A673 (cell line): Measurements from ENCODE around the gene NOX4.

Source experiments
- CTCF ChIP-seq: fragments of 300-800, 200-600 bp; sonication (generic); conservative IDR thresholded peaks from 2 replicates; pipeline ENCODE4 v1.5.1; 2017; ENCODE audit warnings: low read depth, mild to moderate bottlenecking, antibody characterized with exemption, low read length, moderate library complexity, mixed read lengths
- EZH2 ChIP-seq: fragments of 200-600 bp; sonication (generic); IDR thresholded peaks from 2 replicates; pipeline ENCODE4 v1.6.1; 2017; ENCODE audit warnings: borderline replicate concordance, low read depth, mild to moderate bottlenecking, mixed read lengths, antibody characterized with exemption, low read length; ENCODE audit not compliant: poor library complexity, severe bottlenecking

GRCh38 chr11:89516496-89516895, 25.3 kb upstream of the NOX4 start:
- TF ChIP-seq CTCF (no peak), EZH2 (no peak)
